Measurements from ENCODE around the gene GRB7. TPM values are rescaled to one million over a fixed set of nuclear protein-coding genes. Genes with fewer than 3 reads are reported as not detected.
A peak's percentile ranks its signal among the peaks of the same experiment; 100 is the strongest.

The GRB7 gene
- total RNA-seq, 4 donors from 2014 or later, result 0.41 to 0.70 TPM; not detected in 2

- H3K36me3 ChIP-seq, result peaks cover 0 to 26% of the 10 kb centered on the region in 2 donors
- H3K27me3 ChIP-seq, result no peaks in the 10 kb centered on the region
- TF ChIP-seq POLR2A (IDR thresholded peaks at IDR 0.05) (no peak), CTCF (IDR thresholded peaks at IDR 0.05 in 4 of 5, conservative IDR thresholded peaks at IDR 0.05 in 1 of 5) (no peak)
- intact Hi-C loops (cut with DNase I; ENCODE audit: low total_unique reads), result no loop called here
- H3K4me1 ChIP-seq, result peaks cover 7 to 9% of the 10 kb centered on the region in 2 donors
- no peak overlapping the region for H3K4me3 ChIP-seq
- DNase-seq (no peak), ATAC-seq (no peak)
- H3K27ac ChIP-seq, result no peak overlapping the region
- in situ Hi-C loops (cut with MboI; ENCODE audit: low sequenced_read_pairs in 4 of 4), result no loop called here
- H3K9me3 ChIP-seq, result no peaks in the 10 kb centered on the region
Observed at GRCh38 chr17:39726617-39727016, 11.1 kb upstream of the GRB7 start.

- no peak overlapping the region for H3K4me3 ChIP-seq
- intact Hi-C loops (cut with DNase I; ENCODE audit: low total_unique reads) (no loop called here), in situ Hi-C loops (cut with MboI; ENCODE audit: low sequenced_read_pairs in 4 of 4) (no loop called here)
- peaks cover 0 to 26% of the 10 kb centered on the region in 2 donors for H3K36me3 ChIP-seq
- peaks cover 7 to 9% of the 10 kb centered on the region in 2 donors for H3K4me1 ChIP-seq
- DNase-seq (no peak), ATAC-seq (no peak)
- TF ChIP-seq POLR2A (IDR thresholded peaks at IDR 0.05) (no peak), CTCF (IDR thresholded peaks at IDR 0.05 in 4 of 5, conservative IDR thresholded peaks at IDR 0.05 in 1 of 5) (no peak)
- no peaks in the 10 kb centered on the region for H3K9me3 ChIP-seq
- no peak overlapping the region for H3K27ac ChIP-seq
- no peaks in the 10 kb centered on the region for H3K27me3 ChIP-seq
Observed at GRCh38 chr17:39727556-39727955, 10.2 kb upstream of the GRB7 start.

- intact Hi-C loops (cut with DNase I; ENCODE audit: low total_unique reads) (no loop called here), in situ Hi-C loops (cut with MboI; ENCODE audit: low sequenced_read_pairs in 4 of 4) (no loop called here)
- DNase-seq (no peak), ATAC-seq (no peak)
- Histone ChIP-seq H3K27ac (peak overlapping the region; percentile 84 to 89 (median 87)), H3K27me3 (no peaks in the 10 kb centered on the region), H3K4me1 (peaks cover 7 to 9% of the 10 kb centered on the region in 2 donors), H3K4me3 (peak overlapping the region; percentile 78 to 92 (median 89)), H3K9me3 (no peaks in the 10 kb centered on the region), H3K36me3 (peaks cover 0 to 26% of the 10 kb centered on the region in 2 donors)
- TF ChIP-seq POLR2A (IDR thresholded peaks at IDR 0.05) (no peak), CTCF (IDR thresholded peaks at IDR 0.05 in 4 of 5, conservative IDR thresholded peaks at IDR 0.05 in 1 of 5) (no peak)
Observed at GRCh38 chr17:39729280-39729851, 8.4 kb upstream of the GRB7 start.

DNA sequence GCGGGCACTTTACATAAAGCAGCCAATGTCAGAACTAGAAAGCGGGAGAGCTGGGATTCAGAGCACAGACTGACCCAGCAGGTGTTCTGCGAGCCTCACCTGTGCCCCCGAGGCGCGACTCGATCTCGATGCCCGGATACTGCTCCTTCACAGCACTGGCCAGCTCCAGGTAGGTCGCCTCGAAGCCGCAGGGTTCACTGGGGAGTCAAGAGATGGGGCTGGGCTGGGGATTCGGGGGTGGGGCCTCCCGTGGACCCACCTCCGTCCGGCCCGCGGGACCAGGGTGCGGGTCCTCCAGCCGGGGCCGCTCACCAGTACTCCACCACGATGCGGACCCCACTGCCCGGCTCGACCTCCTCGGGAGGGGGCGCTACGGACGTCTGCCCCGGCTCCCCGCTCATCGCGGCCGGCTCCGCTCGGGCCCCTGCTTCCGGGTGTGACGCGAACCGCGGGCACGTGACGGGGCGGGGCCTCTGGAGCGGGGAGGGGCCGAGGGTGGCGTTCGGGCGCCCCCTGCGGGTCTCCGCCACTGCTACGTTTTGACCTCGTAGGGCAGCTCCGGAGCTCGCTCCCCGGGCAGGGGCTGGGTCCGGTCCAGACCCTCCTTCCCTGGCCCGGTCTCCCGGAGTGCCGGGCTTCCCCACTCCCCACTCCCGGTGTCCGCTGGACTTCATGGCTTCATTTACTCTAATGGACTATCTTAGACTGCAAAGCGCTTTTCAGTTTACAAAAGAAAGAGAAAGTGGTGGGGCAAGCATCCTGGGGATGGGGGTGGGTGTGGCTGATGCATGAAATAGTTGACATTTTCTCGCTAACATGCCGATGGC is 7.4 kb upstream of the GRB7 start, which contains the start of gene MIEN1:
Gene MIEN1, minus strand, starts transcription at position 438 of the 827 bp plus-strand sequence. Its CDS starts 37 bp downstream, at position 401.
- Histone ChIP-seq H3K27me3 (no peaks in the 10 kb centered on the region), H3K27ac (peak within 1 kb of the TSS; percentile 84 to 89 (median 87)), H3K4me3 (peak within 1 kb of the TSS; percentile 78 to 92 (median 89)), H3K36me3 (peaks cover 0 to 26% of the 10 kb centered on the region in 2 donors), H3K4me1 (peaks cover 7 to 9% of the 10 kb centered on the region in 2 donors), H3K9me3 (no peaks in the 10 kb centered on the region)
- DNase-seq (peak; percentile 80 to 86), ATAC-seq (peak; percentile 96)
- in situ Hi-C loops (cut with MboI; ENCODE audit: low sequenced_read_pairs in 4 of 4), result no loop called here
- TF ChIP-seq POLR2A (IDR thresholded peaks at IDR 0.05), result peak; percentile 65 to 87
- TF ChIP-seq CTCF (IDR thresholded peaks at IDR 0.05 in 4 of 5, conservative IDR thresholded peaks at IDR 0.05 in 1 of 5), result peak; percentile 83 to 95 (median 92)
- intact Hi-C loops (cut with DNase I; ENCODE audit: low total_unique reads), result loop anchor here (1.0 to 5.0 kb wide), 4 partner anchors 24 to 108 kb away; partner anchors contain the start of gene STARD3
